ENCODE results near the gene ERVH48-1.
"Not testable (repeated sequence)": the region's sequence is repeated elsewhere in the genome, so short reads cannot be mapped to it uniquely, and the experiment has no call there.

The ERVH48-1 gene

GRCh38 chr21:42939582-42940413 is 14.4 kb upstream of the ERVH48-1 start:
- peak; percentile 96 for DNase-seq (ENCODE audit: low spot score)

GRCh38 chr21:42938606-42938995 is 13.2 kb upstream of the ERVH48-1 start:
- not testable (repeated sequence) for DNase-seq (ENCODE audit: low spot score)

GRCh38 chr21:42937960-42938605 is 12.7 kb upstream of the ERVH48-1 start:
- no peak for DNase-seq (ENCODE audit: low spot score)

GRCh38 chr21:42937034-42937940 is 11.9 kb upstream of the ERVH48-1 start:
- not testable (repeated sequence) for DNase-seq (ENCODE audit: low spot score)

- not testable (repeated sequence) for DNase-seq (ENCODE audit: low spot score)
These were observed 10.9 kb upstream of the ERVH48-1 start for GRCh38 chr21:42936360-42936759.

GRCh38 chr21:42933973-42934372 is 8.5 kb upstream of the ERVH48-1 start:
- not testable (repeated sequence) for DNase-seq (ENCODE audit: low spot score)

GRCh38 chr21:42933137-42933970 is 7.9 kb upstream of the ERVH48-1 start:
- DNase-seq (ENCODE audit: low spot score) = not testable (repeated sequence)

- DNase-seq (ENCODE audit: low spot score) = not testable (repeated sequence)
These were observed 7.1 kb upstream of the ERVH48-1 start for GRCh38 chr21:42932378-42933136.

- no peak for DNase-seq (ENCODE audit: low spot score)
These were observed 6.3 kb upstream of the ERVH48-1 start for GRCh38 chr21:42931560-42932235.

- DNase-seq (ENCODE audit: low spot score) = no peak
These were observed 4.5 kb upstream of the ERVH48-1 start for GRCh38 chr21:42929969-42930368.

GRCh38 chr21:42927474-42928200 is 2.2 kb upstream of the ERVH48-1 start:
- peak; percentile 94 for DNase-seq (ENCODE audit: low spot score)

- no peak for DNase-seq (ENCODE audit: low spot score)
These were observed 1.0 kb downstream of the ERVH48-1 start for GRCh38 chr21:42924433-42924751.

GRCh38 chr21:42923553-42924432 is 1.6 kb downstream of the ERVH48-1 start:
- DNase-seq (ENCODE audit: low spot score) = peak; percentile 92

GRCh38 chr21:42922918-42923317 is 2.5 kb downstream of the ERVH48-1 start:
- DNase-seq (ENCODE audit: low spot score) = no peak

- no peak for DNase-seq (ENCODE audit: low spot score)
These were observed 3.5 kb downstream of the ERVH48-1 start for GRCh38 chr21:42921927-42922326.

GRCh38 chr21:42918291-42918690 is 7.1 kb downstream of the ERVH48-1 start:
- DNase-seq (ENCODE audit: low spot score) = peak; percentile 60

- no peak for DNase-seq (ENCODE audit: low spot score)
These were observed 12.0 kb downstream of the ERVH48-1 start for GRCh38 chr21:42913476-42913875.

- not testable (repeated sequence) for DNase-seq (ENCODE audit: low spot score)
These were observed 13.5 kb downstream of the ERVH48-1 start for GRCh38 chr21:42911920-42912319.

All from pons (tissue), 1 donor.